GM23338 (cell line): ENCODE data around the gene PIK3IP1. TPM values are rescaled to one million over a fixed set of nuclear protein-coding genes. Genes with fewer than 3 reads are reported as not detected.

Experiments used
- ATAC-seq: fragments of 200-7000 bp; cut with Tn5 transposase; 3 replicates; pipeline ENCODE4 v1.9.1; 2020
- DNase-seq: peaks from one replicate; pipeline ENCODE4 v3.0.0-alpha.2; 2015; ENCODE audit warnings: low spot score
- H2AFZ ChIP-seq: fragments of 200-600 bp; sonication (generic); 2 replicates; pipeline ENCODE4 v1.8.0; 2016; ENCODE audit warnings: antibody characterized with exemption, mild to moderate bottlenecking, moderate library complexity
- H3F3A ChIP-seq: fragments of 200-600 bp; sonication (generic); replicated peaks from 2 replicates; pipeline ENCODE4 v1.8.0; 2017; ENCODE audit warnings: antibody characterized with exemption, mixed run types, low read depth
- H3K27ac ChIP-seq: fragments of 200-600 bp; sonication (generic); 2 replicates; pipeline ENCODE4 v1.6.1; 2016; ENCODE audit warnings: low read depth
- H3K27me3 ChIP-seq: fragments of 200-600 bp; sonication (generic); 2 replicates; pipeline ENCODE4 v1.8.0; 2016; ENCODE audit warnings: mild to moderate bottlenecking, mixed run types, moderate library complexity; ENCODE audit not compliant: insufficient read depth
- H3K36me3 ChIP-seq: fragments of 200-600 bp; sonication (generic); 2 replicates; pipeline ENCODE4 v1.8.0; 2016; ENCODE audit warnings: mild to moderate bottlenecking; ENCODE audit not compliant: insufficient read depth
- H3K4me1 ChIP-seq: fragments of 200-600 bp; sonication (generic); 2 replicates; pipeline ENCODE4 v1.8.0; 2016; ENCODE audit warnings: mild to moderate bottlenecking, moderate library complexity; ENCODE audit not compliant: insufficient read depth
- H3K4me2 ChIP-seq: fragments of 200-600 bp; sonication (generic); 2 replicates; pipeline ENCODE4 v1.7.1; 2017; ENCODE audit warnings: mixed run types
- H3K4me3 ChIP-seq: fragments of 200-600 bp; sonication (generic); 2 replicates; pipeline ENCODE4 v1.6.1; 2016; ENCODE audit warnings: mixed run types
- H3K79me2 ChIP-seq: fragments of 200-600 bp; sonication (generic); replicated peaks from 2 replicates; pipeline ENCODE4 v1.8.0; 2017; ENCODE audit warnings: mild to moderate bottlenecking; ENCODE audit not compliant: insufficient read depth
- H3K9me2 ChIP-seq: fragments of 200-600 bp; sonication (generic); 2 replicates; pipeline ENCODE4 v1.8.0; 2017; ENCODE audit not compliant: insufficient read depth
- H4K20me1 ChIP-seq: fragments of 200-600 bp; sonication (generic); replicated peaks from 2 replicates; pipeline ENCODE4 v1.8.0; 2017; ENCODE audit warnings: mild to moderate bottlenecking; ENCODE audit not compliant: insufficient read depth
- H3K27ac Mint-ChIP-seq: 2 replicates; pipeline ENCODE4 v1.8.0; 2020; ENCODE audit warnings: inconsistent platforms, mild to moderate bottlenecking, moderate library complexity, mixed read lengths
- H3K27me3 Mint-ChIP-seq: 3 replicates; pipeline ENCODE4 v1.8.0; 2022; ENCODE audit warnings: low read depth, mild to moderate bottlenecking, moderate library complexity, mixed read lengths, inconsistent platforms; ENCODE audit not compliant: insufficient read depth, poor library complexity
- H3K36me3 Mint-ChIP-seq: 3 replicates; pipeline ENCODE4 v1.8.0; 2021; ENCODE audit warnings: low read depth, mild to moderate bottlenecking, inconsistent platforms, moderate library complexity, mixed read lengths
- H3K4me1 Mint-ChIP-seq: 3 replicates; pipeline ENCODE4 v1.8.0; 2020; ENCODE audit warnings: mild to moderate bottlenecking, inconsistent platforms, mixed read lengths
- H3K4me3 Mint-ChIP-seq: 3 replicates; pipeline ENCODE4 v1.8.0; 2021; ENCODE audit warnings: moderate library complexity, mild to moderate bottlenecking, inconsistent platforms, mixed read lengths
- H3K9me3 Mint-ChIP-seq: 3 replicates; pipeline ENCODE4 v1.8.0; 2020; ENCODE audit warnings: moderate library complexity, mild to moderate bottlenecking, inconsistent platforms, mixed read lengths
- CREB1 ChIP-seq: fragments of 250-450 bp; sonication (Bioruptor Pico); IDR thresholded peaks from 2 replicates; pipeline ENCODE4 v1.5.0; 2020; ENCODE audit warnings: low read depth, mild to moderate bottlenecking, moderate library complexity
- EZH2 ChIP-seq: fragments of 200-600 bp; sonication (generic); IDR thresholded peaks from one replicate; pipeline ENCODE4 v1.8.0; 2017; ENCODE audit warnings: antibody characterized with exemption, mild to moderate bottlenecking, low read depth; ENCODE audit not compliant: unreplicated experiment
- JUNB ChIP-seq: IDR thresholded peaks from one replicate; pipeline ENCODE4 v1.6.1; 2016; ENCODE audit warnings: antibody characterized with exemption; ENCODE audit not compliant: unreplicated experiment
- NANOG ChIP-seq: IDR thresholded peaks from 2 replicates; pipeline ENCODE4 v1.6.1; 2016; ENCODE audit warnings: antibody characterized with exemption, borderline replicate concordance
- POLR2AphosphoS5 ChIP-seq: IDR thresholded peaks from 2 replicates; pipeline ENCODE4 v1.6.1; 2016; ENCODE audit warnings: antibody characterized with exemption, low read depth
- STAT1 ChIP-seq: IDR thresholded peaks from one replicate; pipeline ENCODE4 v1.6.1; 2016; ENCODE audit warnings: antibody characterized with exemption; ENCODE audit not compliant: unreplicated experiment
- ZNF114 ChIP-seq: fragments of 250-450 bp; sonication (Bioruptor Pico); IDR thresholded peaks from 2 replicates; pipeline ENCODE4 v1.5.0; 2020; ENCODE audit warnings: mild to moderate bottlenecking, moderate library complexity
- ZNF331 ChIP-seq: fragments of 250-450 bp; sonication (Bioruptor Pico); IDR thresholded peaks from 2 replicates; pipeline ENCODE4 v1.5.0; 2020; ENCODE audit warnings: low read depth, mild to moderate bottlenecking, moderate library complexity
- polyA plus RNA-seq: library from polyadenylated mRNA; unstranded; fragments of >200 nt; fragmentation: Nextera tagmentation; extraction: Ambion mirVana; gene quantifications from 2 replicates; pipeline ENCODE4 v1.2.1, GENCODE V29; 2016
- total RNA-seq: library from RNA; depleted of rRNA; stranded (reverse); fragments of >200 nt; shearing (Covaris generic); gene quantifications from 2 replicates; pipeline ENCODE4 v1.2.3, GENCODE V29; 2014
- TF ChIP-seq, protein P1 (sequence below), 2 experiments: fragments of 200-600 bp in 1 of 2; sonication (generic) in 1 of 2; conservative IDR thresholded peaks; 2 replicates each; pipeline versions ENCODE4 v1.5.1 to v1.6.1; 2016 to 2017; ENCODE audit warnings: antibody characterized with exemption in 2 of 2, low read depth in 2 of 2, mild to moderate bottlenecking in 2 of 2, moderate library complexity in 1 of 2
- TF ChIP-seq, protein P2 (sequence below): IDR thresholded peaks from 2 replicates; pipeline ENCODE4 v1.6.1; 2016; ENCODE audit warnings: antibody characterized with exemption

Gene PIK3IP1
- total and polyA plus RNA-seq, 2 experiments from 2014 or later: 1.1 to 2.2 TPM

DNA sequence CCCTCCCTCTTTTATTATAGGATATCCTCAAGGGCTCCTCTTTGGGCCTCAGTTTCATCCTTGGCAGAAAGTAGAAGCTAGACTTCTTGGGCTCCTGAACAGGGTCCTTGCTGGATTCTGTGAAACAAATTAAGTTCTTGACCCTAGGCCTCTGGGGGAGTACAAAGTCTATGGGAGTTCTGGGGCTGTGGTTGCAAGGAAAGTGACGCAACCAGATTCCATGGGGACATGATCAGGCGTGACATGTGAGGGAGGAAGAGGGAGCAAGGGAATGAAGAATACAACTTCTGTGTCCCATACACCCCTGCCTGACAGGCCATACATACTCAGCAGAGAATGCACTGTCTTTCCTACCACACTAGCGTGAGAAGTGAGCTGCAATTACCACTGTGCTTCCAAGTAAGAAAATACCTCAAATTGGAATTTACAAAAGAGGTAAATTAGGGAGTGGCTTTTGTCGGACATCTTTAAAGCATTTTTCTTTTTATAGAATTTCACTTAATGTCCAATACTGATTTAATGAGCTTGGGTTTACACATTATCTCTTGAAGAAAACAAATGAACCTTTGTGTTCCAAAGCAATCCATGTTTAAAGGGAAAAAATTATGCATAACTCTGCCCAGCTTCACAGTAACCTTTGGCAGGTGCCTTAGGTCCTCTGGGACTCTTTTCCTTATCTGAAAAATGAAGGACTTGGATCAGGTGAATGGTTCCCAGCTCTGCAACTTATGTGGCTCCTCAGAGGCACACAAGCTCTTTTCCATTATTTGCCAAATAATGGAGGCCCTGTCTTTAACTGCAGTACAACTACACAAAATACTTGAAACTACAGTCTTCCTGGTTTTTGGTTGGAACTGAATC, 41.3 kb downstream of the PIK3IP1 start:
- Histone ChIP-seq H2AFZ (no peak overlapping the region), H3K36me3 (no peaks in the 10 kb centered on the region), H3K4me3 (no peak overlapping the region), H3K27ac (no peak overlapping the region), H3K27me3 (no peaks in the 10 kb centered on the region), H3K9me2 (no peaks in the 10 kb centered on the region), H3K4me2 (no peak overlapping the region), H3K4me1 (peaks cover 16% of the 10 kb centered on the region; the same call in 1 of the 2 replicates), H3K79me2 (no peaks in the 10 kb centered on the region; the same call in 1 of the 2 replicates), H3F3A (peaks cover 3% of the 10 kb centered on the region; the same call in 1 of the 2 replicates), H4K20me1 (peaks cover 4% of the 10 kb centered on the region)
- Mint-ChIP-seq H3K27ac (peak overlapping the region; percentile 34; the same call in 1 of the 2 replicates), H3K4me3 (no peak overlapping the region), H3K36me3 (peaks cover 4% of the 10 kb centered on the region; the same call in 1 of the 3 replicates), H3K9me3 (no peaks in the 10 kb centered on the region), H3K4me1 (peaks cover 21% of the 10 kb centered on the region), H3K27me3 (peaks cover 3% of the 10 kb centered on the region)
- ATAC-seq (no peak), DNase-seq (no peak)
- TF ChIP-seq ZNF331 (no peak), STAT1 (no peak)
- TF ChIP-seq, protein P1, sequence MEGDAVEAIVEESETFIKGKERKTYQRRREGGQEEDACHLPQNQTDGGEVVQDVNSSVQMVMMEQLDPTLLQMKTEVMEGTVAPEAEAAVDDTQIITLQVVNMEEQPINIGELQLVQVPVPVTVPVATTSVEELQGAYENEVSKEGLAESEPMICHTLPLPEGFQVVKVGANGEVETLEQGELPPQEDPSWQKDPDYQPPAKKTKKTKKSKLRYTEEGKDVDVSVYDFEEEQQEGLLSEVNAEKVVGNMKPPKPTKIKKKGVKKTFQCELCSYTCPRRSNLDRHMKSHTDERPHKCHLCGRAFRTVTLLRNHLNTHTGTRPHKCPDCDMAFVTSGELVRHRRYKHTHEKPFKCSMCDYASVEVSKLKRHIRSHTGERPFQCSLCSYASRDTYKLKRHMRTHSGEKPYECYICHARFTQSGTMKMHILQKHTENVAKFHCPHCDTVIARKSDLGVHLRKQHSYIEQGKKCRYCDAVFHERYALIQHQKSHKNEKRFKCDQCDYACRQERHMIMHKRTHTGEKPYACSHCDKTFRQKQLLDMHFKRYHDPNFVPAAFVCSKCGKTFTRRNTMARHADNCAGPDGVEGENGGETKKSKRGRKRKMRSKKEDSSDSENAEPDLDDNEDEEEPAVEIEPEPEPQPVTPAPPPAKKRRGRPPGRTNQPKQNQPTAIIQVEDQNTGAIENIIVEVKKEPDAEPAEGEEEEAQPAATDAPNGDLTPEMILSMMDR (conservative IDR thresholded peaks at IDR 0.05; ENCODE audit: low read depth in 2 of 2): no peak

DNA sequence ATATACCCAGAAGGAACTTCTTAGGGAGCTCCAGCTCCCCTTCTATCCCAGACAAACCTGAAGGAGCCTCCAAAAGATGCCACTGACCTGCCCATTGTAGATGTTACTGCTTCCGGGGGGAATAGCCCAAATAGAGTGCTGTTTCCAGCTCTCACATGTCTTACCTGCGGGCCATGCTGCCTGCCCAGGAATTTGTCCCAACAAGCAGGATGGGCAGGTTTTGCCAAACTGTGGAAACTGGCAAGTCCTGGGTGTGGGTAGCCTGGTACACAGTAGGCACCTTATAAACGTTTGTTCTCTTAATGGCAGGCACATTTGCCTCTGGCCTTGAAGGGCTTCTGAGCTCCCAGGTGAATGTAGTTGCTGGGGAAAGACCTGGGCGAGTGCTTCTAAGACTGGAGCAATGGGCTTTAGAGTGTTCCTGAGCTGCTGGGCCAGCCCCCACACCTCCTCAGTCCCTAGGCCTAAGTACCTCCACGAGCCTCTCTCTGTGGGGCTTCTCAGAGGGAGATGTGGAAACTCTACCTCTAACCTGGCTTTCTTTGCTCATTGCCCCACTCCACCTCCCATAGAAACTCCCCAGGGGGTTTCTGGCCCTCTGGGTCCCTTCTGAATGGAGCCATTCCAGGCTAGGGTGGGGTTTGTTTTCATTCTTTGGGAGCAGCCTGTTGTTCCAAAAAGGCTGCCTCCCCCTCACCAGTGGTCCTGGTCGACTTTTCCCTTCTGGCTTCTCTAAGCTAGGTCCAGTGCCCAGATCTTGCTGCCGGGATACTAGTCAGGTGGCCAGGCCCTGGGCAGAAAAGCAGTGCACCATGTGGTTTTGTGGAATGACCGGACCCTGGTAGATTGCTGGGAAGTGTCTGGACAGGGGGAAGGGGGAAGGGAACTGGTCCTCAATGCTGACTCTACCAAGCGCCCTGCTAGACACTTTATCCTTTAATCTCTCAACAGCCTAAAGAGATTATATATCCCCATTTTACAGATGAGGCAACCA, 43.0 kb downstream of the PIK3IP1 start:
- no peak overlapping the region for H3K4me2 ChIP-seq
- no peaks in the 10 kb centered on the region for H3K9me3 Mint-ChIP-seq
- H4K20me1 ChIP-seq: peaks cover 9% of the 10 kb centered on the region
- peaks cover 21% of the 10 kb centered on the region; the same call in 1 of the 2 replicates for H3K4me1 ChIP-seq
- peaks cover 3% of the 10 kb centered on the region; the same call in 1 of the 2 replicates for H3F3A ChIP-seq
- 0 out of 3 replicates have a peak, but pooled peaks cover under 1% of the 10 kb centered on the region for H3K36me3 Mint-ChIP-seq
- ATAC-seq (peak; percentile 6; the same call in 2 of the 3 replicates), DNase-seq (no peak)
- H3K4me1 Mint-ChIP-seq: peaks cover 23% of the 10 kb centered on the region
- H3K4me3 Mint-ChIP-seq: no peak overlapping the region
- peak overlapping the region; percentile 42 for H3K27ac ChIP-seq
- H3K4me3 ChIP-seq: no peak overlapping the region
- H3K27ac Mint-ChIP-seq: no peak overlapping the region
- H3K27me3 ChIP-seq: no peaks in the 10 kb centered on the region
- H3K36me3 ChIP-seq: no peaks in the 10 kb centered on the region
- peaks cover 7% of the 10 kb centered on the region; the same call in 1 of the 2 replicates for H3K79me2 ChIP-seq
- H3K9me2 ChIP-seq: no peaks in the 10 kb centered on the region
- peaks cover 3% of the 10 kb centered on the region for H3K27me3 Mint-ChIP-seq
- no peak overlapping the region for H2AFZ ChIP-seq
- TF ChIP-seq, protein P2, sequence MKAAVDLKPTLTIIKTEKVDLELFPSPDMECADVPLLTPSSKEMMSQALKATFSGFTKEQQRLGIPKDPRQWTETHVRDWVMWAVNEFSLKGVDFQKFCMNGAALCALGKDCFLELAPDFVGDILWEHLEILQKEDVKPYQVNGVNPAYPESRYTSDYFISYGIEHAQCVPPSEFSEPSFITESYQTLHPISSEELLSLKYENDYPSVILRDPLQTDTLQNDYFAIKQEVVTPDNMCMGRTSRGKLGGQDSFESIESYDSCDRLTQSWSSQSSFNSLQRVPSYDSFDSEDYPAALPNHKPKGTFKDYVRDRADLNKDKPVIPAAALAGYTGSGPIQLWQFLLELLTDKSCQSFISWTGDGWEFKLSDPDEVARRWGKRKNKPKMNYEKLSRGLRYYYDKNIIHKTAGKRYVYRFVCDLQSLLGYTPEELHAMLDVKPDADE: no peak
- TF ChIP-seq, protein P1 (conservative IDR thresholded peaks at IDR 0.05; ENCODE audit: low read depth in 2 of 2): no peak
- TF ChIP-seq JUNB (no peak), ZNF114 (CRISPR knock-in tag) (no peak), CREB1 (CRISPR knock-in tag) (no peak), POLR2AphosphoS5 (no peak), EZH2 (no peak), ZNF331 (no peak), NANOG (no peak)
